GM12865 (cell line): ENCODE measurements around the gene KDSR.

ENCODE experiments used
- DNase-seq: peaks from one replicate; pipeline ENCODE4 v3.0.0; 2010; ENCODE audit warnings: low read depth
- H3K4me3 ChIP-seq: 2 replicates; pipeline ENCODE4 v1.5.1; 2011; ENCODE audit warnings: mild to moderate bottlenecking, low read depth, low read length, control low read depth
- TF ChIP-seq, protein P1 (sequence below): IDR thresholded peaks from 2 replicates; pipeline ENCODE4 v1.5.1; 2011; ENCODE audit warnings: low read length, control low read depth, low read depth, inconsistent platforms; ENCODE audit not compliant: insufficient read depth; ENCODE audit errors: missing control alignments

Gene KDSR

GRCh38 chr18:63321291-63321690 is 45.7 kb downstream of the KDSR start:
- DNase-seq: no peak
- TF ChIP-seq, protein P1, sequence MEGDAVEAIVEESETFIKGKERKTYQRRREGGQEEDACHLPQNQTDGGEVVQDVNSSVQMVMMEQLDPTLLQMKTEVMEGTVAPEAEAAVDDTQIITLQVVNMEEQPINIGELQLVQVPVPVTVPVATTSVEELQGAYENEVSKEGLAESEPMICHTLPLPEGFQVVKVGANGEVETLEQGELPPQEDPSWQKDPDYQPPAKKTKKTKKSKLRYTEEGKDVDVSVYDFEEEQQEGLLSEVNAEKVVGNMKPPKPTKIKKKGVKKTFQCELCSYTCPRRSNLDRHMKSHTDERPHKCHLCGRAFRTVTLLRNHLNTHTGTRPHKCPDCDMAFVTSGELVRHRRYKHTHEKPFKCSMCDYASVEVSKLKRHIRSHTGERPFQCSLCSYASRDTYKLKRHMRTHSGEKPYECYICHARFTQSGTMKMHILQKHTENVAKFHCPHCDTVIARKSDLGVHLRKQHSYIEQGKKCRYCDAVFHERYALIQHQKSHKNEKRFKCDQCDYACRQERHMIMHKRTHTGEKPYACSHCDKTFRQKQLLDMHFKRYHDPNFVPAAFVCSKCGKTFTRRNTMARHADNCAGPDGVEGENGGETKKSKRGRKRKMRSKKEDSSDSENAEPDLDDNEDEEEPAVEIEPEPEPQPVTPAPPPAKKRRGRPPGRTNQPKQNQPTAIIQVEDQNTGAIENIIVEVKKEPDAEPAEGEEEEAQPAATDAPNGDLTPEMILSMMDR: no peak
- peak overlapping the region; percentile 62 for H3K4me3 ChIP-seq

- DNase-seq: no peak
- H3K4me3 ChIP-seq: peak overlapping the region; percentile 62
- TF ChIP-seq, protein P1: no peak
Observed at GRCh38 chr18:63320975-63321265, 46.1 kb downstream of the KDSR start.

- peak; percentile 93 for DNase-seq
- TF ChIP-seq, protein P1: peak; percentile 18
- H3K4me3 ChIP-seq: peak overlapping the region; percentile 62
Observed at GRCh38 chr18:63320123-63320974, 46.7 kb downstream of the KDSR start.

DNA sequence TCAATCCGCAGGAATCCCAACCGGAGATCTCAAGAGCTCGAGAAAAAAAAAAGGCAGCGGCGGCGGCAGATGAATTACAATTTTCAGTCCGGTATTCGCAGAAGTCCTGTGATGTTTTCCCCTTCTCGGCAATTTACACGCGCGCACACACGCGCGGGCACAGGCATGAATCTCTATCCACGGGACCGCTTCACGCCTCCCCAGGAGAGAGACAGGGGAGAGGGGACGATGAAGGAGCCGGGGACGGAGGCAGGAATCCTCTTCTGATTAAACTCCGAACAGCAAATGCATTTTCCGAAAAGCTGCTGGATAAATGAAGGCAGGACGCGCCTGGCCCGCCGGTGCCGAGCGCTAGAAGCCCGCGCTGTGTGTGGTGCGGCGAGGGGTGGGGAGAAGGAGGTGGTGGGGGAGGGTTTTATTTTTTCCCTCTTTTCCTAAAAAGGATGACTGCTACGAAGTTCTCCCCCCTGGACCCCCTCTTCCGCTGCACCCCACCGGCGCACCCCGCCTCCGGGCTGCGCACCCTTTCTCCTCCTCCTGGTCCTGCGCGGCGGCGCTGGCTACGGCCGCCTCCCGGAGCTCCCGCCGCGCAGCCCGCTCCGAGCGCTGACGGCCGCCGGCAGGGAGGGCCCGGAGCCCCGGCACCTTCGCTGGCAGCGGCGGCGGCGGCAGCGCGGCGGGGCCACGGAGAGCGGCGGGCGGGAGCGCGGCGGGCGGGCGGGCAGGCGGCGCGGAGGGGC is 47.5 kb downstream of the KDSR start, which contains the start of gene BCL2:
TSS of gene BCL2 (minus strand) at position 387 of the 740 bp plus-strand sequence.
- H3K4me3 ChIP-seq: peak within 1 kb of the TSS; percentile 91
- TF ChIP-seq, protein P1: no peak
- no peak for DNase-seq

GRCh38 chr18:63318889-63319382 is 48.1 kb downstream of the KDSR start:
- TF ChIP-seq, protein P1: no peak
- DNase-seq: no peak
- peak overlapping the region; percentile 91 for H3K4me3 ChIP-seq

DNA sequence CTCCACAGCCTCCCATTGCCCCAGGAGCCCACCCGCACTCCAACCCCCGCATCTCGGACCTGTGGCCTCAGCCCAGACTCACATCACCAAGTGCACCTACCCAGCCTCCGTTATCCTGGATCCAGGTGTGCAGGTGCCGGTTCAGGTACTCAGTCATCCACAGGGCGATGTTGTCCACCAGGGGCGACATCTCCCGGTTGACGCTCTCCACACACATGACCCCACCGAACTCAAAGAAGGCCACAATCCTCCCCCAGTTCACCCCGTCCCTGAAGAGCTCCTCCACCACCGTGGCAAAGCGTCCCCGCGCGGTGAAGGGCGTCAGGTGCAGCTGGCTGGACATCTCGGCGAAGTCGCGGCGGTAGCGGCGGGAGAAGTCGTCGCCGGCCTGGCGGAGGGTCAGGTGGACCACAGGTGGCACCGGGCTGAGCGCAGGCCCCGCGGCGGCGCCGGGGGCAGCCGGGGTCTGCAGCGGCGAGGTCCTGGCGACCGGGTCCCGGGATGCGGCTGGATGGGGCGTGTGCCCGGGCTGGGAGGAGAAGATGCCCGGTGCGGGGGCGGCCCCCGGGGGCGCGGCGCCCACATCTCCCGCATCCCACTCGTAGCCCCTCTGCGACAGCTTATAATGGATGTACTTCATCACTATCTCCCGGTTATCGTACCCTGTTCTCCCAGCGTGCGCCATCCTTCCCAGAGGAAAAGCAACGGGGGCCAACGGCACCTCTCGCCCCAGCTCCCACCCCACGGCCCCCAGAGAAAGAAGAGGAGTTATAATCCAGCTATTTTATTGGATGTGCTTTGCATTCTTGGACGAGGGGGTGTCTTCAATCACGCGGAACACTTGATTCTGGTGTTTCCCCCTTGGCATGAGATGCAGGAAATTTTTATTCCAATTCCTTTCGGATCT is 48.8 kb downstream of the KDSR start:
- TF ChIP-seq, protein P1: peak; percentile 95
- H3K4me3 ChIP-seq: peak overlapping the region; percentile 91
- peak; percentile 96 for DNase-seq
